NT2/D1 (cell line): ENCODE measurements around the gene SLC45A1.

Experiments used
- DNase-seq: peaks from one replicate; pipeline ENCODE4 v3.0.0-alpha.2; 2011; ENCODE audit warnings: low read depth, low spot score
- H3K27me3 ChIP-seq: 2 replicates; pipeline ENCODE4 v1.6.0; 2011; ENCODE audit warnings: mild to moderate bottlenecking; ENCODE audit not compliant: insufficient read length, insufficient read depth
- H3K36me3 ChIP-seq: 2 replicates; pipeline ENCODE4 v1.6.1; 2011; ENCODE audit warnings: mild to moderate bottlenecking, low read length, mixed read lengths; ENCODE audit not compliant: insufficient read depth, insufficient read length
- H3K4me1 ChIP-seq: 2 replicates; pipeline ENCODE4 v1.5.1; 2011; ENCODE audit not compliant: insufficient read depth, insufficient read length
- H3K4me3 ChIP-seq: 2 replicates; pipeline ENCODE4 v1.5.1; 2011; ENCODE audit warnings: low read depth; ENCODE audit not compliant: insufficient read length
- H3K9ac ChIP-seq: 2 replicates; pipeline ENCODE4 v1.6.0; 2011; ENCODE audit warnings: low read depth; ENCODE audit not compliant: insufficient read length
- H3K9me3 ChIP-seq: 2 replicates; pipeline ENCODE4 v1.5.1; 2011; ENCODE audit warnings: mild to moderate bottlenecking, low read length; ENCODE audit not compliant: insufficient read depth
- SUZ12 ChIP-seq: IDR thresholded peaks from 2 replicates; pipeline ENCODE4 v1.6.1; 2011; ENCODE audit not compliant: insufficient read length, insufficient read depth; ENCODE audit errors: extremely low read depth
- YY1 ChIP-seq: IDR thresholded peaks from 2 replicates; pipeline ENCODE4 v1.6.1; 2011; ENCODE audit not compliant: insufficient read length, insufficient read depth
- ZNF274 ChIP-seq: IDR thresholded peaks from 2 replicates; pipeline ENCODE4 v1.6.1; 2011; ENCODE audit warnings: mild to moderate bottlenecking, low read depth, low read length

Gene SLC45A1

GRCh38 chr1:8357329-8358101 is 39.6 kb downstream of the SLC45A1 start:
- no peak for TF ChIP-seq YY1
- no peak for TF ChIP-seq ZNF274
- no peak for TF ChIP-seq SUZ12
- Histone ChIP-seq H3K4me3 (no peak overlapping the region), H3K9ac (no peak overlapping the region), H3K9me3 (no peaks in the 10 kb centered on the region), H3K36me3 (peaks cover 83% of the 10 kb centered on the region), H3K27me3 (no peaks in the 10 kb centered on the region), H3K4me1 (peaks cover 2% of the 10 kb centered on the region)
- DNase-seq = no peak

- Histone ChIP-seq H3K27me3 (no peaks in the 10 kb centered on the region), H3K4me1 (peaks cover 2% of the 10 kb centered on the region), H3K9ac (no peak overlapping the region), H3K9me3 (no peaks in the 10 kb centered on the region), H3K4me3 (no peak overlapping the region), H3K36me3 (peaks cover 87% of the 10 kb centered on the region)
- no peak for DNase-seq
- TF ChIP-seq YY1 = no peak
These were observed 40.5 kb downstream of the SLC45A1 start for GRCh38 chr1:8358241-8358896.

- peaks cover 3% of the 10 kb centered on the region for H3K4me1 ChIP-seq
- no peak overlapping the region for H3K4me3 ChIP-seq
- no peak for DNase-seq
- TF ChIP-seq YY1 (no peak), SUZ12 (no peak), ZNF274 (no peak)
- H3K9me3 ChIP-seq = no peaks in the 10 kb centered on the region
- H3K9ac ChIP-seq = no peak overlapping the region
- H3K36me3 ChIP-seq = peaks cover 86% of the 10 kb centered on the region
- no peaks in the 10 kb centered on the region for H3K27me3 ChIP-seq
These were observed 41.1 kb downstream of the SLC45A1 start for GRCh38 chr1:8358897-8359616.

GRCh38 chr1:8359617-8360481 is 41.9 kb downstream of the SLC45A1 start:
- Histone ChIP-seq H3K4me1 (peaks cover 8% of the 10 kb centered on the region), H3K9me3 (no peaks in the 10 kb centered on the region), H3K9ac (no peak overlapping the region), H3K27me3 (no peaks in the 10 kb centered on the region), H3K36me3 (peaks cover 90% of the 10 kb centered on the region), H3K4me3 (no peak overlapping the region)
- DNase-seq = no peak
- no peak for TF ChIP-seq ZNF274
- no peak for TF ChIP-seq SUZ12
- TF ChIP-seq YY1 = no peak

- TF ChIP-seq ZNF274 (no peak), YY1 (no peak), SUZ12 (no peak)
- Histone ChIP-seq H3K9me3 (no peaks in the 10 kb centered on the region), H3K4me3 (no peak overlapping the region), H3K4me1 (peaks cover 6% of the 10 kb centered on the region), H3K36me3 (peaks cover 90% of the 10 kb centered on the region), H3K9ac (no peak overlapping the region), H3K27me3 (no peaks in the 10 kb centered on the region)
- DNase-seq = no peak
These were observed 42.7 kb downstream of the SLC45A1 start for GRCh38 chr1:8360493-8361197.

GRCh38 chr1:8361198-8361849 is 43.4 kb downstream of the SLC45A1 start:
- H3K36me3 ChIP-seq = peaks cover 90% of the 10 kb centered on the region
- no peak overlapping the region for H3K9ac ChIP-seq
- no peak for DNase-seq
- H3K27me3 ChIP-seq = no peaks in the 10 kb centered on the region
- H3K9me3 ChIP-seq = no peaks in the 10 kb centered on the region
- H3K4me1 ChIP-seq = peaks cover 9% of the 10 kb centered on the region
- no peak for TF ChIP-seq ZNF274
- no peak for TF ChIP-seq YY1
- TF ChIP-seq SUZ12 = no peak
- no peak overlapping the region for H3K4me3 ChIP-seq
